Large intestine (tissue), 3 donors: Measurements from ENCODE around the gene F13A1. TPM values are rescaled to one million over a fixed set of nuclear protein-coding genes. Genes with fewer than 3 reads are reported as not detected.

Experiments
- DNase-seq, 2 donors: peaks; one replicate each; pipeline versions ENCODE4 v3.0.0 to v3.0.0-alpha.2; 2013
- H3K27ac ChIP-seq: one replicate; pipeline ENCODE4 v1.5.1; 2013; ENCODE audit warnings: low read length
- H3K27me3 ChIP-seq: 2 replicates; pipeline ENCODE4 v1.6.1; 2013; ENCODE audit warnings: low read length; ENCODE audit not compliant: control insufficient read depth, insufficient read depth
- H3K36me3 ChIP-seq: 2 replicates; pipeline ENCODE4 v1.6.1; 2013; ENCODE audit warnings: low read length; ENCODE audit not compliant: control insufficient read depth, insufficient read depth
- H3K4me1 ChIP-seq: one replicate; pipeline ENCODE4 v1.6.1; 2013; ENCODE audit warnings: low read length; ENCODE audit not compliant: control insufficient read depth, insufficient read depth
- H3K4me3 ChIP-seq: one replicate; pipeline ENCODE4 v1.5.1; 2013; ENCODE audit warnings: low read length
- H3K9me3 ChIP-seq: one replicate; pipeline ENCODE4 v1.6.1; 2013; ENCODE audit warnings: mild to moderate bottlenecking, low read depth, low read length, moderate library complexity; ENCODE audit not compliant: control insufficient read depth
- WGBS: methylation state at CpG from one replicate; pipeline ENCODE4 v1.1.5; 2013; ENCODE audit warnings: low lambda C conversion rate; ENCODE audit not compliant: insufficient coverage; 5-methylcytosine and 5-hydroxymethylcytosine counted together
- polyA plus RNA-seq: library from polyadenylated mRNA; unstranded; fragments of 120-200 nt; gene quantifications from one replicate; pipeline ENCODE4 v1.2.1, GENCODE V29; 2013

Gene F13A1
- polyA plus RNA-seq, 1 donor, result 24.2 TPM

- no CpG with 5 or more reads among the region's 11 CpGs for WGBS
- no peaks in the 10 kb centered on the region for H3K36me3 ChIP-seq
Measured at GRCh38 chr6:6285679-6286078, 34.8 kb downstream of the F13A1 start.

GRCh38 chr6:6284221-6284966 lies 36.1 kb downstream of the F13A1 start:
- H3K4me1 ChIP-seq, result no peaks in the 10 kb centered on the region
- DNase-seq, result no peak
- no peak overlapping the region for H3K4me3 ChIP-seq
- 83% methylated on average over 1 of the region's 6 CpGs for WGBS
- H3K36me3 ChIP-seq, result no peaks in the 10 kb centered on the region
- no peaks in the 10 kb centered on the region for H3K9me3 ChIP-seq
- H3K27me3 ChIP-seq, result no peaks in the 10 kb centered on the region
- no peak overlapping the region for H3K27ac ChIP-seq

More at GRCh38 chr6:6285679-6286078, 34.8 kb downstream of the F13A1 start:
- no peaks in the 10 kb centered on the region for H3K9me3 ChIP-seq
- no peaks in the 10 kb centered on the region for H3K27me3 ChIP-seq
- no peak for DNase-seq
- H3K27ac ChIP-seq, result no peak overlapping the region
- no peaks in the 10 kb centered on the region for H3K4me1 ChIP-seq
- no peak overlapping the region for H3K4me3 ChIP-seq

- Histone ChIP-seq H3K4me1 (no peaks in the 10 kb centered on the region), H3K36me3 (no peaks in the 10 kb centered on the region), H3K27ac (no peak overlapping the region), H3K27me3 (no peaks in the 10 kb centered on the region), H3K4me3 (no peak overlapping the region), H3K9me3 (no peaks in the 10 kb centered on the region)
- 100% methylated on average over 1 of the region's 2 CpGs for WGBS
- DNase-seq, result no peak
Measured at GRCh38 chr6:6283746-6284145, 36.7 kb downstream of the F13A1 start.

GRCh38 chr6:6282716-6283115 lies 37.7 kb downstream of the F13A1 start:
- Histone ChIP-seq H3K4me3 (no peak overlapping the region), H3K27me3 (no peaks in the 10 kb centered on the region), H3K4me1 (no peaks in the 10 kb centered on the region), H3K9me3 (no peaks in the 10 kb centered on the region), H3K27ac (no peak overlapping the region), H3K36me3 (no peaks in the 10 kb centered on the region)
- WGBS, result no CpG with 5 or more reads among the region's 1 CpG
- no peak for DNase-seq

- no peaks in the 10 kb centered on the region for H3K36me3 ChIP-seq
- H3K4me3 ChIP-seq, result no peak overlapping the region
- H3K4me1 ChIP-seq, result no peaks in the 10 kb centered on the region
- no peaks in the 10 kb centered on the region for H3K9me3 ChIP-seq
- no peaks in the 10 kb centered on the region for H3K27me3 ChIP-seq
- H3K27ac ChIP-seq, result no peak overlapping the region
- WGBS, result no CpG with 5 or more reads among the region's 4 CpGs
- no peak for DNase-seq
Measured at GRCh38 chr6:6277413-6277812, 43.0 kb downstream of the F13A1 start.

- 80% methylated on average over 2 of the region's 7 CpGs for WGBS
- no peak overlapping the region for H3K27ac ChIP-seq
- no peak overlapping the region for H3K4me3 ChIP-seq
- DNase-seq, result no peak
- no peaks in the 10 kb centered on the region for H3K27me3 ChIP-seq
- H3K9me3 ChIP-seq, result no peaks in the 10 kb centered on the region
- H3K4me1 ChIP-seq, result no peaks in the 10 kb centered on the region
- no peaks in the 10 kb centered on the region for H3K36me3 ChIP-seq
Measured at GRCh38 chr6:6270948-6271535, 49.4 kb downstream of the F13A1 start.

- Histone ChIP-seq H3K27me3 (no peaks in the 10 kb centered on the region), H3K36me3 (no peaks in the 10 kb centered on the region), H3K4me1 (no peaks in the 10 kb centered on the region), H3K9me3 (no peaks in the 10 kb centered on the region), H3K4me3 (no peak overlapping the region), H3K27ac (no peak overlapping the region)
- WGBS, result no CpG with 5 or more reads among the region's 6 CpGs
- DNase-seq, result no peak
Measured at GRCh38 chr6:6260196-6260722, 60.2 kb downstream of the F13A1 start.

- no CpG with 5 or more reads among the region's 2 CpGs for WGBS
- peak in 1 of 2 donors; percentile 15 for DNase-seq
Measured at GRCh38 chr6:6256886-6257285, 63.6 kb downstream of the F13A1 start.

GRCh38 chr6:6256259-6256658 lies 64.2 kb downstream of the F13A1 start:
- DNase-seq, result peak in 1 of 2 donors; percentile 38
- no peaks in the 10 kb centered on the region for H3K9me3 ChIP-seq
- no peaks in the 10 kb centered on the region for H3K36me3 ChIP-seq

More at GRCh38 chr6:6256886-6257285, 63.6 kb downstream of the F13A1 start:
- H3K36me3 ChIP-seq, result no peaks in the 10 kb centered on the region
- H3K4me1 ChIP-seq, result no peaks in the 10 kb centered on the region
- no peaks in the 10 kb centered on the region for H3K9me3 ChIP-seq
- no peak overlapping the region for H3K27ac ChIP-seq
- H3K27me3 ChIP-seq, result no peaks in the 10 kb centered on the region
- H3K4me3 ChIP-seq, result no peak overlapping the region

GRCh38 chr6:6251555-6252280 lies 68.7 kb downstream of the F13A1 start:
- H3K4me3 ChIP-seq, result no peak overlapping the region
- no peaks in the 10 kb centered on the region for H3K9me3 ChIP-seq
- 96% methylated on average over 4 of the region's 13 CpGs for WGBS
- no peaks in the 10 kb centered on the region for H3K36me3 ChIP-seq
- no peaks in the 10 kb centered on the region for H3K27me3 ChIP-seq
- H3K4me1 ChIP-seq, result no peaks in the 10 kb centered on the region
- H3K27ac ChIP-seq, result no peak overlapping the region
- no peak for DNase-seq

More at GRCh38 chr6:6256259-6256658, 64.2 kb downstream of the F13A1 start:
- Histone ChIP-seq H3K4me1 (no peaks in the 10 kb centered on the region), H3K4me3 (no peak overlapping the region), H3K27me3 (no peaks in the 10 kb centered on the region), H3K27ac (no peak overlapping the region)
- WGBS, result no CpG with 5 or more reads among the region's 4 CpGs
